PC-3 (cell line): ENCODE results near the gene SMIM28. TPM values are rescaled to one million over a fixed set of nuclear protein-coding genes. Genes with fewer than 3 reads are reported as not detected.

Source experiments
- ATAC-seq: fragments of 200-7000 bp; cut with Tn5 transposase; 2 replicates; pipeline ENCODE4 v1.9.1; 2020; ENCODE audit warnings: mild to moderate bottlenecking, moderate library complexity
- BruUV-seq: library from RNA; stranded (reverse); fragments of 400-500 nt; replicated peaks from 2 replicates; lab custom pipeline; 2021; lab: Mats Ljungman, UMichigan
- CTCF ChIA-PET: fragments of 300-600 bp; sonication (Branson Sonifier 250); formaldehyde crosslinking; loops from one replicate; lab custom pipeline; 2022; ENCODE audit warnings: antibody characterized with exemption; lab: Charles Lee
- POLR2A ChIA-PET: fragments of 300-600 bp; sonication (Branson Sonifier 250); formaldehyde crosslinking; loops from one replicate; lab custom pipeline; 2022; ENCODE audit warnings: antibody characterized with exemption; ENCODE audit not compliant: unreplicated experiment; lab: Charles Lee
- DNase-seq: peaks from one replicate; pipeline ENCODE4 v3.0.0-alpha.2; 2015
- H2AFZ ChIP-seq: fragments of 300-600 bp; sonication (generic); 2 replicates; pipeline ENCODE4 v1.6.0; 2016; ENCODE audit warnings: antibody characterized with exemption, low read length
- H3F3A ChIP-seq: fragments of 300-600 bp; sonication (generic); one replicate; pipeline ENCODE4 v1.6.0; 2017; ENCODE audit warnings: antibody characterized with exemption, low read length, control low read depth, mild to moderate bottlenecking; ENCODE audit not compliant: unreplicated experiment
- H3K27ac ChIP-seq: fragments of 300-600 bp; sonication (generic); 2 replicates; pipeline ENCODE4 v1.5.1; 2016; ENCODE audit warnings: mild to moderate bottlenecking, low read length
- H3K27me3 ChIP-seq: fragments of 300-600 bp; sonication (generic); 2 replicates; pipeline ENCODE4 v1.6.1; 2016; ENCODE audit warnings: low read length, mixed read lengths
- H3K36me3 ChIP-seq: fragments of 300-600 bp; sonication (generic); 2 replicates; pipeline ENCODE4 v1.6.1; 2016; ENCODE audit warnings: low read depth, mixed run types, low read length, mixed read lengths
- H3K4me1 ChIP-seq: fragments of 300-600 bp; sonication (generic); 2 replicates; pipeline ENCODE4 v1.5.1; 2016; ENCODE audit warnings: low read length; ENCODE audit not compliant: insufficient read depth
- H3K4me2 ChIP-seq: fragments of 300-600 bp; sonication (generic); 2 replicates; pipeline ENCODE4 v1.6.0; 2016; ENCODE audit warnings: low read length
- H3K4me3 ChIP-seq: fragments of 300-600 bp; sonication (generic); 2 replicates; pipeline ENCODE4 v1.5.1; 2016; ENCODE audit warnings: mild to moderate bottlenecking, low read length, mixed read lengths
- H3K79me2 ChIP-seq: fragments of 300-600 bp; sonication (generic); 2 replicates; pipeline ENCODE4 v1.6.1; 2017; ENCODE audit warnings: low read length, mixed read lengths
- H3K9ac ChIP-seq: fragments of 300-600 bp; sonication (generic); 2 replicates; pipeline ENCODE4 v1.6.0; 2016; ENCODE audit warnings: mild to moderate bottlenecking, low read length
- H3K9me2 ChIP-seq: fragments of 300-600 bp; sonication (generic); replicated peaks from 2 replicates; pipeline ENCODE4 v1.6.1; 2016; ENCODE audit warnings: mixed run types, low read length, mixed read lengths
- H3K9me3 ChIP-seq: fragments of 300-600 bp; sonication (generic); 2 replicates; pipeline ENCODE4 v1.6.1; 2016; ENCODE audit warnings: low read length, mixed read lengths
- H4K20me1 ChIP-seq: fragments of 300-600 bp; sonication (generic); 2 replicates; pipeline ENCODE4 v1.6.1; 2016; ENCODE audit warnings: low read length, mixed read lengths
- EZH2 ChIP-seq: fragments of 300-600 bp; sonication (generic); IDR thresholded peaks from one replicate; pipeline ENCODE4 v1.6.1; 2017; ENCODE audit warnings: antibody characterized with exemption, mild to moderate bottlenecking, low read length; ENCODE audit not compliant: unreplicated experiment
- EZH2phosphoT487 ChIP-seq: fragments of 300-600 bp; sonication (generic); IDR thresholded peaks from 2 replicates; pipeline ENCODE4 v1.6.1; 2018; ENCODE audit warnings: mild to moderate bottlenecking, antibody characterized with exemption, low read length, borderline replicate concordance
- intact Hi-C: fragments of 100-400 bp; cut with micrococcal nuclease; formaldehyde crosslinking; loops from 2 replicates; pipeline ENCODE4 v1.9.0; 2023
- total RNA-seq: library from RNA; depleted of rRNA; stranded (reverse); fragments of >200 nt; gene quantifications from 2 replicates; pipeline ENCODE4 v1.2.3, GENCODE V29; 2014
- TF ChIP-seq, protein P1 (sequence below): fragments of 300-600 bp; sonication (generic); conservative IDR thresholded peaks from 2 replicates; pipeline ENCODE4 v1.5.1; 2017; ENCODE audit warnings: antibody characterized with exemption, low read depth, mild to moderate bottlenecking, low read length

Gene SMIM28
- total RNA-seq, 1 experiment from 2014 or later, result not detected

DNA sequence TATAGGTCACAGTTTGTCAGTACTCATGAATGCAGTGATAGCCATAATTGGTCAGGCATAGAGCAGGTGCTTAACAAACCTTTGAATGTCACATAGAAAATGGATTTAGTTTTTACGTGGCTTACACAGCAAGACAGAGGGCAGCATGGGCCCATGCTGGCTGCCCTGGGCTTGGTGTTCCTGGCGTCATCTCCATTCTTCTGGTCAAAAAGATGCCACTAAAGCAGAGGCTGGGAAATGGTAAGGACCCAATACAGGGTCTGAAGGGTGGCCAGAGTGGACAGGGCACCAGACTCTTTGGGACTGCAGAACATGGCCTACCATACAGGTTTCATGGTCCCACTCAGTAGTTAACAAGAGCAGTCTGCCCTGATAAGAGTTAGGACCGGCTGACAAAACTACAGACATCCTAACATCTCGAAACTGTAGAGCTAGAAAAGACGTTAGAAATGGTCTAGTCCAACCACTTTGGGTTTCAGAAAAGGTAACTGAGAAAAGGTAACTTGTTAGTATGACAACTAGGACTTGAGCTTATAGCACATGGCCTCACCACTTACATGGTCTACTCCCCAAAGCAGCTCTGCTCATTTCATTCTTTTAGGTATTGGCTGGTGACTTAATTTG, 48.9 kb downstream of the SMIM28 start:
- no peak overlapping the region for H3K4me2 ChIP-seq
- BruUV-seq, result no TSS peak
- intact Hi-C loops, result loop anchor here (5.0 kb wide), 3 partner anchors 41 to 341 kb away; no protein-coding TSS in a partner anchor

DNA sequence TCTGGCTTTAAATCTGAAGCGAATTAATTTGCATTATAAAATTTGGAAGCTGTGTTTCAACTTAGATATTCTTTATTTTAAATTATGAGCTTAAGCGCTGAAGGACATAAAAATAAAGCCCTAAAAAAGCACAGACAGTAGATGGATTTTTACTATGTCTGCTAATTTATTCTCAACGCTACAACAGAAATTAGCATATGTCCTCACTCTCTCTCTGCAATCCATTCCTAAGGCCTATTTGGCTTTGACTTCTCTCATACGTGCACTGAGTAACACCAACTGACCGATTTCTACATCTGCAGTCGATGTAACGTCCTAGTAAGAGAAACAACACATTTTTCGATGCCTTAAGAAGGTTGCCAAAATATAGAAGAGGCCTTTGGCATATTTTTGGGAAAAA, 50.0 kb downstream of the SMIM28 start:
- Histone ChIP-seq H3K9me3 (no peaks in the 10 kb centered on the region), H3K4me1 (no peaks in the 10 kb centered on the region), H3K79me2 (no peaks in the 10 kb centered on the region), H4K20me1 (no peaks in the 10 kb centered on the region), H3K27ac (no peak overlapping the region), H3F3A (no peaks in the 10 kb centered on the region), H3K4me3 (no peak overlapping the region), H3K36me3 (no peaks in the 10 kb centered on the region), H3K27me3 (no peaks in the 10 kb centered on the region), H3K4me2 (no peak overlapping the region), H2AFZ (no peak overlapping the region), H3K9me2 (no peaks in the 10 kb centered on the region), H3K9ac (no peak overlapping the region)
- ATAC-seq, result no peak
- CTCF ChIA-PET, result interaction anchor here (0.5 to 0.7 kb wide), 2 partner anchors 132 to 148 kb away, joined by 3 to 5 read pairs; no protein-coding TSS in a partner anchor
- intact Hi-C loops, result loop anchor here (5.0 kb wide), 3 partner anchors 40 to 340 kb away; no protein-coding TSS in a partner anchor
- no peak for DNase-seq
- TF ChIP-seq EZH2 (no peak), EZH2phosphoT487 (no peak)
- TF ChIP-seq, protein P1, sequence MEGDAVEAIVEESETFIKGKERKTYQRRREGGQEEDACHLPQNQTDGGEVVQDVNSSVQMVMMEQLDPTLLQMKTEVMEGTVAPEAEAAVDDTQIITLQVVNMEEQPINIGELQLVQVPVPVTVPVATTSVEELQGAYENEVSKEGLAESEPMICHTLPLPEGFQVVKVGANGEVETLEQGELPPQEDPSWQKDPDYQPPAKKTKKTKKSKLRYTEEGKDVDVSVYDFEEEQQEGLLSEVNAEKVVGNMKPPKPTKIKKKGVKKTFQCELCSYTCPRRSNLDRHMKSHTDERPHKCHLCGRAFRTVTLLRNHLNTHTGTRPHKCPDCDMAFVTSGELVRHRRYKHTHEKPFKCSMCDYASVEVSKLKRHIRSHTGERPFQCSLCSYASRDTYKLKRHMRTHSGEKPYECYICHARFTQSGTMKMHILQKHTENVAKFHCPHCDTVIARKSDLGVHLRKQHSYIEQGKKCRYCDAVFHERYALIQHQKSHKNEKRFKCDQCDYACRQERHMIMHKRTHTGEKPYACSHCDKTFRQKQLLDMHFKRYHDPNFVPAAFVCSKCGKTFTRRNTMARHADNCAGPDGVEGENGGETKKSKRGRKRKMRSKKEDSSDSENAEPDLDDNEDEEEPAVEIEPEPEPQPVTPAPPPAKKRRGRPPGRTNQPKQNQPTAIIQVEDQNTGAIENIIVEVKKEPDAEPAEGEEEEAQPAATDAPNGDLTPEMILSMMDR, result no peak
- no TSS peak for BruUV-seq
- POLR2A ChIA-PET, result no interaction called here

More for the DNA sequence above, 48.9 kb downstream of the SMIM28 start:
- no peaks in the 10 kb centered on the region for H3F3A ChIP-seq
- H3K9me3 ChIP-seq, result no peaks in the 10 kb centered on the region
- no peak overlapping the region for H3K9ac ChIP-seq
- H3K27ac ChIP-seq, result no peak overlapping the region
- H3K27me3 ChIP-seq, result no peaks in the 10 kb centered on the region
- H4K20me1 ChIP-seq, result no peaks in the 10 kb centered on the region
- DNase-seq, result no peak
- POLR2A ChIA-PET, result no interaction called here
- H3K36me3 ChIP-seq, result no peaks in the 10 kb centered on the region
- no peak overlapping the region for H2AFZ ChIP-seq
- no peak overlapping the region for H3K4me3 ChIP-seq
- no peak for ATAC-seq
- H3K9me2 ChIP-seq, result no peaks in the 10 kb centered on the region
- TF ChIP-seq EZH2phosphoT487 (no peak), EZH2 (no peak)
- TF ChIP-seq, protein P1, result no peak
- CTCF ChIA-PET, result no interaction called here
- no peaks in the 10 kb centered on the region for H3K4me1 ChIP-seq
- H3K79me2 ChIP-seq, result no peaks in the 10 kb centered on the region
